KOPT-K1 (cell line): ENCODE data around the gene RNF217.
"Not testable (repeated sequence)": the region's sequence is repeated elsewhere in the genome, so short reads cannot be mapped to it uniquely, and the experiment has no call there.

Source experiments
- H3K27ac ChIP-seq: fragments of 200-600 bp; sonication (generic); 2 replicates; pipeline ENCODE4 v1.5.1; 2016; ENCODE audit warnings: antibody characterized with exemption, mild to moderate bottlenecking, low read depth, low read length; ENCODE audit not compliant: poor library complexity, severe bottlenecking
- H3K36me3 ChIP-seq: fragments of 200-600 bp; sonication (generic); 2 replicates; pipeline ENCODE4 v1.5.1; 2017; ENCODE audit warnings: antibody characterized with exemption, mild to moderate bottlenecking, low read length, moderate library complexity; ENCODE audit not compliant: insufficient read depth
- H3K9me3 ChIP-seq: fragments of 200-600 bp; sonication (generic); 2 replicates; pipeline ENCODE4 v1.5.1; 2017; ENCODE audit warnings: antibody characterized with exemption, low read length, mild to moderate bottlenecking; ENCODE audit not compliant: insufficient read depth, poor library complexity, severe bottlenecking

RNF217 gene

GRCh38 chr6:125117818-125118217 lies 155.6 kb downstream of the RNF217 start:
- no peak overlapping the region for H3K27ac ChIP-seq
- no peaks in the 10 kb centered on the region for H3K36me3 ChIP-seq
- H3K9me3 ChIP-seq = no peaks in the 10 kb centered on the region

GRCh38 chr6:125120054-125120590 lies 157.9 kb downstream of the RNF217 start:
- no peaks in the 10 kb centered on the region for H3K36me3 ChIP-seq
- no peak overlapping the region for H3K27ac ChIP-seq
- H3K9me3 ChIP-seq = no peaks in the 10 kb centered on the region

- no peaks in the 10 kb centered on the region for H3K9me3 ChIP-seq
- no peak overlapping the region for H3K27ac ChIP-seq
- H3K36me3 ChIP-seq = no peaks in the 10 kb centered on the region
These were observed 159.7 kb downstream of the RNF217 start for GRCh38 chr6:125121894-125122293.

GRCh38 chr6:125123051-125123450 lies 160.8 kb downstream of the RNF217 start:
- H3K27ac ChIP-seq = no peak overlapping the region
- H3K9me3 ChIP-seq = no peaks in the 10 kb centered on the region
- no peaks in the 10 kb centered on the region for H3K36me3 ChIP-seq

GRCh38 chr6:125123468-125124048 lies 161.3 kb downstream of the RNF217 start:
- Histone ChIP-seq H3K36me3 (no peaks in the 10 kb centered on the region), H3K27ac (no peak overlapping the region), H3K9me3 (no peaks in the 10 kb centered on the region)

GRCh38 chr6:125124049-125124669 lies 161.9 kb downstream of the RNF217 start:
- Histone ChIP-seq H3K27ac (no peak overlapping the region), H3K36me3 (no peaks in the 10 kb centered on the region), H3K9me3 (no peaks in the 10 kb centered on the region)

- not testable (repeated sequence) for H3K36me3 ChIP-seq, H3K27ac ChIP-seq, H3K9me3 ChIP-seq
These were observed 163.6 kb downstream of the RNF217 start for GRCh38 chr6:125125856-125126255.

- Histone ChIP-seq H3K27ac (no peak overlapping the region), H3K36me3 (no peaks in the 10 kb centered on the region), H3K9me3 (no peaks in the 10 kb centered on the region)
These were observed 167.1 kb downstream of the RNF217 start for GRCh38 chr6:125129354-125129753.

GRCh38 chr6:125132058-125132457 lies 169.8 kb downstream of the RNF217 start:
- no peaks in the 10 kb centered on the region for H3K9me3 ChIP-seq
- H3K27ac ChIP-seq = no peak overlapping the region
- no peaks in the 10 kb centered on the region for H3K36me3 ChIP-seq

- no peaks in the 10 kb centered on the region for H3K9me3 ChIP-seq
- H3K36me3 ChIP-seq = no peaks in the 10 kb centered on the region
- H3K27ac ChIP-seq = no peak overlapping the region
These were observed 174.1 kb downstream of the RNF217 start for GRCh38 chr6:125136378-125136777.

- no peaks in the 10 kb centered on the region for H3K36me3 ChIP-seq
- no peak overlapping the region for H3K27ac ChIP-seq
- no peaks in the 10 kb centered on the region for H3K9me3 ChIP-seq
These were observed 175.8 kb downstream of the RNF217 start for GRCh38 chr6:125138083-125138482.

- H3K27ac ChIP-seq = no peak overlapping the region
- H3K36me3 ChIP-seq = no peaks in the 10 kb centered on the region
- no peaks in the 10 kb centered on the region for H3K9me3 ChIP-seq
These were observed 178.6 kb downstream of the RNF217 start for GRCh38 chr6:125140808-125141207.
